Activated CD4-positive, alpha-beta T cell treated with anti-CD3 and anti-CD28 coated beads, Interleukin-2, Interleukin-6, amounts not matched to agents 100 ng/mL and 50 ng/mL, durations not matched to agents 16 hours and 8 hours (primary cell): ENCODE measurements around the gene TFB2M.

Experiments used
- DNase-seq: peaks from one replicate; pipeline ENCODE4 v3.0.0-alpha.2; 2020

TFB2M gene

DNA sequence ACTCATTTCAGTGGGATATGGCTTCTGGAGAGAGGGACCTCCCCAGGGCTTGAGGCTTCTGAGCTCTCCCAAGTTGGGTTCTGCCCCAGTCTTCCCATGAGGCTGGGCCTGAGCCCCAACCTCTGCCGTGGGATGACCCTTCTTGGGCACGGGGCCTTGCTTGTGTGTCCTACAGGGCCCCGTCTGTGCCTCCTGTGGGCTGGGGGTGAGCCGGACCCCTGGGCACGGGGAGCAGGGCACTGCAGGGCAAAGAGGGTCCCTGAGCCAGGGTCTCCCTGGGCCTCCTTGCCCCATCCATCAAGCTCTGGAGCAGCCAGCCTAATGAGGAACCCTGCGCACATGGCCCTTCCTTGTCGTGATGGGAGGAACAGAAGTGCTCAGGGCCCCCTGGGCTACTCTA is 53.8 kb downstream of the TFB2M start:
- DNase-seq, result no peak

DNA sequence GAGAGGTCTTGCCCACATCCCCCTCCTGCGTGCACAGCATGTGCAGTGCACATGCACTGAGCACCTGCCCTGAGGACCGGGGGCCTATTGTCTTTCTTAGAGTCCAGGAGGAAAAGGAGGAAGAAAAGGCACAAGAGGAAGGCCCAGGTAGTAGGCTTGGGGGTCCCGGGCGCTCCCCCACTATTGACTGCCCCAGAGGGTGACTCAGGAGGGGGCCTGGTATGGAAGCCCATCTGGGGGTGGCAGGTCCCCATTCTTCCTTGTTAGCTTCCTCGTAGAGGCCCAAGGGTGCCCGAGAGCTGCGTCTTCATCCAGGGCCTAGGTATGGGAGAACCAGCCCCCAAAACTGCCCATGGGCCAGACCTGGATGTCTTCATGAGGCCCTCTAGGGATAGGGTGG is 54.9 kb downstream of the TFB2M start:
- no peak for DNase-seq

DNA sequence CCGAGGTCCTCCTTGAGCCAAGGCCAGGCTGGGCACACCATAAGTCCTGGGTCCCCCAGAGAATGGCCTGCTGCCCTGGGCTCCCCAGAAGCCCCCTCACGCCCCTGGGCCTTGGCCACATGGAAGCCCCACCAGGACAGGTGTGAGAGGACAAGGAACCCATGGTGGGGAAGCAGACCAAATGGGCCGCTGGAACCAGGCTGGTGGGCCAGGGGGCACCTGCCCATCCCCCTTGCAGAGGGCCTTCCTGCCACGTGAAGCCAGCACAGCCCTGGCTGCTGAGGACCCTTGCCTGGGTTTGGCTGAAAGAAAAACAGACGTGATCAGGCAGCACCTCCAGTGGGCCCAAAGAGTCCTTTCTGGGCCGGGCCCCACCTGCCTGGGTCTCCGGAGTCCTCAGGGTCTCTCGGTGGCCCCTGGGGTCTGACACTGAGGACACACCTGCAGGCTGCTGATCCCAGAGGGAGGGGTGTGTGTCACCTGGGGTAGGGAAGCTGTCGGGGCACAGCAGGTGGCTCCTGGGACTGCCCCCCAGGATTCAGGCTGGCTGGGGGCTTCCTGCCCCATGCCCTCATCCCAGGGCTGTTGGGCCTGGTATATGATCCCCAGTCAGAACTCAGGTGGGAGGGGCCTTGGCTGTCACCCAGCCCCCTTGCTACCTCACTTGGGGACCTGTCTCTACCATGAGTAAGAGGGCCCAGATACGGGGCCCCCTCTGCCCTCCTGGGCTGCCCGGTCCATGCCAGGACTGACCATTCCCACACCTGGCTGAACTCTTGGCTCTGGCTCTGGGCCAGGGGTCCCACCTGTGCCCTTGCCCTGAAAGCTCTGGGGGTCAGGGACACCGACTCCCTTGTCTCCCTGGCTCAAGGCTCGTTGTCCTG is 55.7 kb downstream of the TFB2M start:
- DNase-seq, result no peak

- DNase-seq, result no peak
These were observed 57.0 kb downstream of the TFB2M start for GRCh38 chr1:246508897-246509688.

- DNase-seq, result peak; percentile 92
These were observed 59.2 kb downstream of the TFB2M start, which contains the start of gene SMYD3 for GRCh38 chr1:246506674-246507481. Gene SMYD3 (minus strand): TSS chr1:246507279.

DNA sequence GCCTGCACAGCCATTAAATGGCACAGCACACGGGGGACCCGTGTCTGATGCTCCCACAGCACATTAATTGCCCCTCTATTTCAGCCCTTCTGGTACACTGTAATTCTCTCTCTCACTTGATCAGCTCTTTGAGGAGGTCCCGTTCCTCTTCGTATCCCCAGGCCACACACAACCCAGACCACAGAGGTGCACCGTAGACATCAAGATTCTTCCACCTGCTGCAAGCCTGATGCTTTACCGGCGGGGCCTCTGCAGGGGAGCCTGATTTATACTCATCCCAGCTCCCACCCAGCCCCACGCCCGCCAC is 59.7 kb downstream of the TFB2M start:
- peak; percentile 9 for DNase-seq

DNA sequence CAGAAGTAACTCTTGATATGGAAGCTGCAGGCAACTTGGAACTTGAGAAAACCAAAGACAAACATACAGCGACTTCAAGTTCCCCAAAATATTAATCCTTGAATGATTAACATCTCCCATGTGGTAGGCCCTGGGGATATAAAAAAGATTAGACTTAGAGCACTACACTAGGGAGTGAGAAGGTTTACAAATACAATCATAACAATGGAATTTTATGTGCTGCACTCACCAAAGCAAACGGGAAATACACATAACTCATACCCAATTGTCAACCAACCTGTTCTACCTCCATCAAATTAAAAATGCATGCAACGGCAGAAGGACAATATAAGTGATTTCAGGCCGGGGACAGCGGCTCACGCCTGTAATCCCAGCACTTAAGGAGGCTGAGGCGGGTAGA is 62.7 kb downstream of the TFB2M start:
- DNase-seq, result no peak

- DNase-seq, result peak; percentile 69
These were observed 68.6 kb downstream of the TFB2M start for GRCh38 chr1:246497331-246497915.

DNA sequence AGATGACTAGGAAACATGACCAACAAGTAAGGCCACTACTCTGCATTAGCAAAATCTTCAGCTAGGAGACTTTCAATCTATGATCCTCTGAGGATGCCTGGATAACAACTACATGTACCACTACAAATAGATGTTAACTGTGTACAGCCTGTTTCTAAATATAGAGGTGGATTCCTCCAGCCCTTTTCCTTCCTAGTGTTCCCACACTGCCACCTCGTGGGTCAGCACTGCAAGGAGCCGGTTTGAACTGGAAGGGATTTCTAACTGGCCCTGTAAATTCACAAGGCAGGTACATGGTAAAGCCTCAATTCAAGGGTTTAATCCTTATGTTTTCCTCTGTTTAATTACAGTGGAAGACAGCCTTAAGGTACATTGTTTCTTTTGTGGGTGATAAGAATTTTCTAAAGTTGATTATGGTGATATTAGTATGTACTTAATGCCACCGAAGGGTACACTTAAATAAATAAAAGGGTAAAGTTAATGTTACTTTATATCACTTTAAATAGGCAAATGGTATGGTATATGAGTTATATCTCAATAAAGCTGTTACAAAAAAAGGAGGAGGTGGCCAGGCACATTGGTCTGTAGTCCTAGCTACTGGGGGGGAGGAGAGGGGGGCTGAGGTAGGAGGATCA is 73.3 kb downstream of the TFB2M start:
- peak; percentile 57 for DNase-seq

DNA sequence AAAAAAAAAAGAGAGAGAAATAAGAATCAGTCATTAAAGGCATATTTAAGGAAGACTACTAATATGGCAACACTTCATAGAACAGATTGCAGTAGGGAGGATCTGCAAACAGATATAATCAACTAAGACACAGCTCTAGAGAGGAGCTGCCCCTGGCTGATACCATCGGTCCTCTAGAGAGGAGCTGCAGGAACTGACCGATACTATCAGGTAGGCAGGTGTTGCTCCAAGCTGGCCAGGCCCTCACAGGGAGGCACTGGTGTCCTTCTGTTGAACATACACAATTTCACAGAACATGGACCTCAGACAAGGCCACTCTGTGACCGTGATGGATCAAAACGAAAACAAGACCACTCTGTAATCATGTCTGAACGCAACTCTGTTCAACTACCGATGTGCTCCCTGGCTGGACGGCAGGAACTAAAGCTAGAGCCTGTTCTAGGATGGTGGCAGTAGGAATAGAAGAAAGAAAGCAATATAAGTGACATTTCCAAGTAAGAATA is 74.5 kb downstream of the TFB2M start:
- DNase-seq, result no peak
